SIG-M5 treated with dmso at 0.1 percent for 504 hours (cell line): ENCODE measurements around the gene CD86.
A peak's percentile ranks its signal among the peaks of the same experiment; 100 is the strongest.
"Not testable (repeated sequence)": the region's sequence is repeated elsewhere in the genome, so short reads cannot be mapped to it uniquely, and the experiment has no call there.

Source experiments
- DNase-seq: peaks from one replicate; lab custom pipeline; 2025; ENCODE audit not compliant: unreplicated experiment; lab: John Stamatoyannopoulos, UW

CD86 gene

GRCh38 chr3:122148941-122149627, 93.9 kb downstream of the CD86 start:
- DNase-seq: no peak

GRCh38 chr3:122151480-122151879, 96.3 kb downstream of the CD86 start:
- DNase-seq: no peak

GRCh38 chr3:122164983-122165382, 109.8 kb downstream of the CD86 start:
- DNase-seq: not testable (repeated sequence)

GRCh38 chr3:122167630-122168029, 112.5 kb downstream of the CD86 start:
- peak; percentile 5 for DNase-seq

GRCh38 chr3:122168044-122168443, 112.9 kb downstream of the CD86 start:
- no peak for DNase-seq

- no peak for DNase-seq
Measured at GRCh38 chr3:122169911-122170310, 114.7 kb downstream of the CD86 start.
